Endothelial cell of umbilical vein (primary cell): ENCODE results near the gene SYTL3. TPM values are rescaled to one million over a fixed set of nuclear protein-coding genes. Genes with fewer than 3 reads are reported as not detected.

Experiments
- BruUV-seq: library from RNA; stranded (reverse); fragments of 400-500 nt; replicated peaks from 2 replicates; lab custom pipeline; 2021; lab: Mats Ljungman, UMichigan
- CTCF ChIA-PET: fragments of 300-600, 350-600 bp; sonication (Branson Sonifier 250); formaldehyde crosslinking; loops from one replicate; lab custom pipeline; 2021; ENCODE audit warnings: antibody characterized with exemption, inconsistent platforms; lab: Charles Lee
- POLR2A ChIA-PET: fragments of 300-600, 350-600 bp; sonication (Branson Sonifier 250); formaldehyde crosslinking; loops from one replicate; lab custom pipeline; 2021; ENCODE audit warnings: antibody characterized with exemption, inconsistent platforms; lab: Charles Lee
- DNase-seq: peaks from one replicate; pipeline ENCODE4 v3.0.0-alpha.2; 2011; ENCODE audit warnings: low read depth, low spot score
- FAIRE-seq: peaks from 2 replicates; lab custom pipeline; 2011; peaks lifted over from hg19 to GRCh38; lab: Jason Lieb, UNC
- H2AFZ ChIP-seq: 2 replicates; pipeline ENCODE4 v1.6.0; 2012; ENCODE audit warnings: low read depth, low read length, control low read depth, inconsistent platforms
- H3K27ac ChIP-seq: 2 replicates; pipeline ENCODE4 v1.5.1; 2011; ENCODE audit warnings: low read depth, mild to moderate bottlenecking, control low read depth, low read length, moderate library complexity; ENCODE audit not compliant: insufficient read depth
- H3K27me3 ChIP-seq, 2 experiments: 2 replicates each; pipeline versions ENCODE4 v1.6.0 to v1.6.1; 2011; ENCODE audit warnings: low read length in 2 of 2, mixed read lengths in 1 of 2; ENCODE audit not compliant: control insufficient read depth in 2 of 2, insufficient read depth in 2 of 2
- H3K36me3 ChIP-seq, 2 experiments: 2 replicates in 1 of 2; 3 replicates in 1 of 2; pipeline ENCODE4 v1.5.1; 2011; ENCODE audit warnings: low read length in 2 of 2, mild to moderate bottlenecking in 1 of 2, moderate library complexity in 1 of 2; ENCODE audit not compliant: control insufficient read depth in 2 of 2, insufficient read depth in 2 of 2; ENCODE audit errors: extremely low read depth in 1 of 2
- H3K4me1 ChIP-seq: 3 replicates; pipeline ENCODE4 v1.5.1; 2011; ENCODE audit warnings: mild to moderate bottlenecking, low read length; ENCODE audit not compliant: control insufficient read depth, insufficient read depth; ENCODE audit errors: extremely low read depth
- H3K4me2 ChIP-seq: 2 replicates; pipeline ENCODE4 v1.6.1; 2011; ENCODE audit warnings: low read length, control low read depth, mixed read lengths; ENCODE audit not compliant: insufficient read depth
- H3K4me3 ChIP-seq, 3 experiments: fragments of 200-600 bp in 1 of 3; sonication (generic), shearing (Covaris generic) in 1 of 3; replicated peaks in 1 of 3; 2 replicates each; pipeline ENCODE4 v1.5.1; 2011 to 2016; ENCODE audit warnings: control low read depth in 3 of 3, low read length in 3 of 3, mild to moderate bottlenecking in 2 of 3, inconsistent platforms in 1 of 3, low read depth in 1 of 3, moderate library complexity in 1 of 3; ENCODE audit not compliant: insufficient read depth in 1 of 3
- H3K79me2 ChIP-seq: 2 replicates; pipeline ENCODE4 v1.6.0; 2012; ENCODE audit warnings: low read length, inconsistent platforms; ENCODE audit not compliant: control insufficient read depth, insufficient read depth
- H3K9ac ChIP-seq: replicated peaks from 2 replicates; pipeline ENCODE3; 2011; ENCODE audit warnings: low read length, control low read depth; ENCODE audit not compliant: insufficient read depth; ENCODE audit errors: extremely low read depth
- H3K9me1 ChIP-seq: replicated peaks from 3 replicates; pipeline ENCODE4 v1.6.0; 2011; ENCODE audit warnings: mild to moderate bottlenecking, low read length; ENCODE audit not compliant: control insufficient read depth, insufficient read depth; ENCODE audit errors: extremely low read depth
- H3K9me3 ChIP-seq: replicated peaks from 2 replicates; pipeline ENCODE4 v1.5.1; 2012; ENCODE audit warnings: low read length, inconsistent platforms; ENCODE audit not compliant: control insufficient read depth, insufficient read depth
- H4K20me1 ChIP-seq: replicated peaks from 2 replicates; pipeline ENCODE3; 2011; ENCODE audit warnings: mild to moderate bottlenecking, low read length; ENCODE audit not compliant: control insufficient read depth, insufficient read depth; ENCODE audit errors: extremely low read depth
- EZH2 ChIP-seq: IDR thresholded peaks from 2 replicates; pipeline ENCODE4 v1.6.1; 2012; ENCODE audit warnings: borderline replicate concordance, low read depth, mild to moderate bottlenecking, moderate library complexity, low read length, inconsistent platforms; ENCODE audit not compliant: severe bottlenecking
- MAX ChIP-seq: IDR thresholded peaks from 2 replicates; pipeline ENCODE4 v1.6.1; 2011; ENCODE audit not compliant: insufficient read depth, insufficient read length
- MYC ChIP-seq: IDR thresholded peaks from one replicate; pipeline ENCODE4 v1.6.1; 2011; ENCODE audit warnings: mild to moderate bottlenecking, low read depth, low read length
- POLR2A ChIP-seq: IDR thresholded peaks from 2 replicates; pipeline ENCODE4 v1.6.1; 2012; ENCODE audit warnings: low read depth, mild to moderate bottlenecking, control low read depth, low read length
- dilution Hi-C: fragments of 300-500 bp; cut with MboI; formaldehyde crosslinking; loops from one replicate; pipeline ENCODE4 v1.15.0; 2019; ENCODE audit warnings: low sequenced_read_pairs; ENCODE audit not compliant: extremely low pct_ligation_motif_present
- intact Hi-C: fragments of 100-400 bp; cut with micrococcal nuclease; formaldehyde crosslinking; loops from one replicate; pipeline ENCODE4 v1.10.0; 2022
- polyA plus RNA-seq, 4 experiments: library from polyadenylated mRNA; depleted of rRNA in 3 of 4; stranded (reverse) in 3 of 4; unstranded in 1 of 4; fragments of >200 nt; gene quantifications; 2 replicates each; pipeline versions ENCODE4 v1.2.1 to v1.2.3, GENCODE V29; 2011 to 2012; ENCODE audit warnings: missing spikeins in 1 of 4
- total RNA-seq: library from RNA; stranded (reverse); gene quantifications from 2 replicates; pipeline ENCODE4 v1.2.3, GENCODE V29; 2021

Gene SYTL3
- total and polyA plus RNA-seq, 2 donors (not counting 3 experiments of a cell fraction or from before 2014, with no cell fraction given), result 0.59 to 0.77 TPM

GRCh38 chr6:158737710-158738615 is 88.1 kb downstream of the SYTL3 start:
- H3K27ac ChIP-seq, result no peak overlapping the region
- ChIA-PET POLR2A (no interaction called here), CTCF (no interaction called here)
- H4K20me1 ChIP-seq, result no peaks in the 10 kb centered on the region
- TF ChIP-seq MAX, result no peak
- dilution Hi-C loops (no loop called here), intact Hi-C loops (no loop called here)
- H3K9me1 ChIP-seq, result no peaks in the 10 kb centered on the region
- no peak for DNase-seq
- no peak overlapping the region for H3K4me3 ChIP-seq
- H3K27me3 ChIP-seq, result no peaks in the 10 kb centered on the region
- H3K36me3 ChIP-seq, result no peaks in the 10 kb centered on the region
- H3K9ac ChIP-seq, result no peak overlapping the region
- no peaks in the 10 kb centered on the region for H3K79me2 ChIP-seq
- H3K4me1 ChIP-seq, result no peaks in the 10 kb centered on the region
- no peak overlapping the region for H3K4me2 ChIP-seq
- no peaks in the 10 kb centered on the region for H3K9me3 ChIP-seq
- no peak overlapping the region for H2AFZ ChIP-seq
- BruUV-seq, result no TSS peak
- no peak for FAIRE-seq

- FAIRE-seq, result no peak
- BruUV-seq, result no TSS peak
Measured at GRCh38 chr6:158739673-158740072, 89.8 kb downstream of the SYTL3 start.

More at GRCh38 chr6:158739673-158740072, 89.8 kb downstream of the SYTL3 start:
- Histone ChIP-seq H3K27me3 (no peaks in the 10 kb centered on the region), H3K9me1 (no peaks in the 10 kb centered on the region), H3K27ac (no peak overlapping the region), H3K4me2 (no peak overlapping the region), H2AFZ (no peak overlapping the region), H3K9me3 (no peaks in the 10 kb centered on the region), H3K79me2 (no peaks in the 10 kb centered on the region), H4K20me1 (no peaks in the 10 kb centered on the region), H3K4me3 (no peak overlapping the region), H3K4me1 (no peaks in the 10 kb centered on the region), H3K36me3 (no peaks in the 10 kb centered on the region), H3K9ac (no peak overlapping the region)
- ChIA-PET POLR2A (no interaction called here), CTCF (interaction anchor here (0.6 kb wide), 1 partner anchor 303 kb away, joined by 3 read pairs; no protein-coding TSS in a partner anchor)
- intact Hi-C loops, result no loop called here
- TF ChIP-seq MAX (no peak), MYC (no peak), POLR2A (no peak), EZH2 (no peak)
- dilution Hi-C loops, result no loop called here
- DNase-seq, result no peak
